SK-N-MC (cell line): ENCODE measurements around the gene CBL.

Experiments
- FOXP2 ChIP-seq: optimal IDR thresholded peaks from 2 replicates; pipeline ENCODE3; 2011; ENCODE audit warnings: mild to moderate bottlenecking, moderate library complexity; ENCODE audit not compliant: insufficient read depth; ENCODE audit errors: extremely low read length, control extremely low read depth
- POLR2AphosphoS5 ChIP-seq: IDR thresholded peaks from 2 replicates; pipeline ENCODE4 v1.6.1; 2012; ENCODE audit warnings: mild to moderate bottlenecking, low read depth, low read length, borderline replicate concordance

DNA sequence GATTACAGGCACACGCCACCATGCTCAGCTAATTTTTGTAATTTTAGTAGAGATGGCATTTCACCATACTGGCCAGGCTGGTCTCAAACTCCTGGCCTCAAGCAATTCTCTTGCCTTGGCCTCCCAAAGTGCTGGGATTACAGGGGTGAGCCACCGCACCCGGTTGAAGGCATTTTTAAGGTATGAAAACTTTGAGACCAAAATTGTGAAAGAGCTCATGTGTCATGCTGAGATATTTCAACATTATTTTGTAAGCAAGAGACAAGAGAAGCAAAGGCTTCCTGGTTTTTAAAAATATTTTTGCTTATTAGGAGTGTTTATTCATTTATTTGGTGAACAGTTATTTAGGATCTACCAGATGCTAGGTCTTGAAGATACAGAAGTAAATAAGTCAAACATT, 14.0 kb upstream of the CBL start:
- TF ChIP-seq FOXP2 (no peak), POLR2AphosphoS5 (no peak)
